HG03571 (cell line): ENCODE measurements around the gene RASGRF2.

ENCODE experiments used
- ATAC-seq: cut with Tn5 transposase; IDR thresholded peaks from one replicate; pipeline ENCODE4 v1.9.1; 2021; ENCODE audit not compliant: unreplicated experiment

Gene RASGRF2, protein sequence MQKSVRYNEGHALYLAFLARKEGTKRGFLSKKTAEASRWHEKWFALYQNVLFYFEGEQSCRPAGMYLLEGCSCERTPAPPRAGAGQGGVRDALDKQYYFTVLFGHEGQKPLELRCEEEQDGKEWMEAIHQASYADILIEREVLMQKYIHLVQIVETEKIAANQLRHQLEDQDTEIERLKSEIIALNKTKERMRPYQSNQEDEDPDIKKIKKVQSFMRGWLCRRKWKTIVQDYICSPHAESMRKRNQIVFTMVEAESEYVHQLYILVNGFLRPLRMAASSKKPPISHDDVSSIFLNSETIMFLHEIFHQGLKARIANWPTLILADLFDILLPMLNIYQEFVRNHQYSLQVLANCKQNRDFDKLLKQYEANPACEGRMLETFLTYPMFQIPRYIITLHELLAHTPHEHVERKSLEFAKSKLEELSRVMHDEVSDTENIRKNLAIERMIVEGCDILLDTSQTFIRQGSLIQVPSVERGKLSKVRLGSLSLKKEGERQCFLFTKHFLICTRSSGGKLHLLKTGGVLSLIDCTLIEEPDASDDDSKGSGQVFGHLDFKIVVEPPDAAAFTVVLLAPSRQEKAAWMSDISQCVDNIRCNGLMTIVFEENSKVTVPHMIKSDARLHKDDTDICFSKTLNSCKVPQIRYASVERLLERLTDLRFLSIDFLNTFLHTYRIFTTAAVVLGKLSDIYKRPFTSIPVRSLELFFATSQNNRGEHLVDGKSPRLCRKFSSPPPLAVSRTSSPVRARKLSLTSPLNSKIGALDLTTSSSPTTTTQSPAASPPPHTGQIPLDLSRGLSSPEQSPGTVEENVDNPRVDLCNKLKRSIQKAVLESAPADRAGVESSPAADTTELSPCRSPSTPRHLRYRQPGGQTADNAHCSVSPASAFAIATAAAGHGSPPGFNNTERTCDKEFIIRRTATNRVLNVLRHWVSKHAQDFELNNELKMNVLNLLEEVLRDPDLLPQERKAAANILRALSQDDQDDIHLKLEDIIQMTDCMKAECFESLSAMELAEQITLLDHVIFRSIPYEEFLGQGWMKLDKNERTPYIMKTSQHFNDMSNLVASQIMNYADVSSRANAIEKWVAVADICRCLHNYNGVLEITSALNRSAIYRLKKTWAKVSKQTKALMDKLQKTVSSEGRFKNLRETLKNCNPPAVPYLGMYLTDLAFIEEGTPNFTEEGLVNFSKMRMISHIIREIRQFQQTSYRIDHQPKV (N-terminal part only)

DNA sequence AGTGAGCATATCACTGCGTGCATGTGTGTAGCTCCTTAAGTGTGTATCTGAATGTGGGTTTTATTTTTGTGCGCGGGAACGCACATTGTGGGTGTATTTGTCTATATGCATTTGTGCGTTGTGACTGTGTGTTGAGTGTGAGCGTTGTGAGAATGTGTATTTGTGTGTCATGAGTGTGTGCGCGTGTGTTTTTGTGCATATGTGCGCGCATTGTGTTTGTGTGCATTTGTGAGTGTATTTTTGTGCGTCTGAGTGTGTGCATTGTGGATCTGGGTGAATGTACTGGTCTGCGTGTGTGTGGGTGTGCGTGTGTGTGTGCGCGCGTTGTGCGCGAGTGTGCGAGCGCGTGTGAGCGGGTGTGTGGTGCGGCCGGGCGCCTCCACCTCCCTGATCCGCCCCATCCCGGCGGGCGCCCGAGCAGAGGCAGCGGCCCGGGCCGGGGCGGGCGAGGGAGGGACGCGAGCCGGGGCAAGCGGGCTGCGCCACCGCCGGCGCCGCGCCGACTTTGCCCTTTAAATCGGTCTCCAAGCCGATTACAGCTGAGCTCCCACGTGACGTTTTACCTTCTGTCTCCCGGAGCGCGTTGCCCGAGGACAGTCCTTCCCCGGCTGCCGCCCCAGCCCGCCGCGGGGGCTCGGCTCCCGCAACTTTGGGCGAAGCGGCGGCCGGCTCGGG is at the start of gene RASGRF2:
TSS of gene RASGRF2 (plus strand) at position 596 of the 675 bp plus-strand sequence. CDS start 376 bp downstream, outside the sequence.
- ATAC-seq: no peak

DNA sequence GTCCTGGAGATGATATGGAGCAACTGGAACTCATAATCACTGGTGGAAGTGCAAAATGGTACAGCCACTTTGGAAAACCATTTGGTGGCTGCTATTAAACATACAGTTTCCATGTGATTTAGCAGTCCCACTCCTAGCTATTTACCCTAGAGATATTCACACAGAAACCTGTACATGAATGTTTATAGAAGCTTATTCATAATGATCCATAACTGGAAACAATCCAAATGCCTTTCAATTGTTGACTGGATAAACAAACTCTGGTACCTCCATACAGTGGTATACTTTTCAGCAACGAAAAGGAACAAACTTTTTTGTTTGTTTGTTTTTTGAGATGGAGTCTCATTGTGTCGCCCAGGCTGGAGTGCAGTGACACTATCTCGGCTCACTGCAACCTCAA is 47.7 kb upstream of the RASGRF2 start:
- no peak for ATAC-seq

DNA sequence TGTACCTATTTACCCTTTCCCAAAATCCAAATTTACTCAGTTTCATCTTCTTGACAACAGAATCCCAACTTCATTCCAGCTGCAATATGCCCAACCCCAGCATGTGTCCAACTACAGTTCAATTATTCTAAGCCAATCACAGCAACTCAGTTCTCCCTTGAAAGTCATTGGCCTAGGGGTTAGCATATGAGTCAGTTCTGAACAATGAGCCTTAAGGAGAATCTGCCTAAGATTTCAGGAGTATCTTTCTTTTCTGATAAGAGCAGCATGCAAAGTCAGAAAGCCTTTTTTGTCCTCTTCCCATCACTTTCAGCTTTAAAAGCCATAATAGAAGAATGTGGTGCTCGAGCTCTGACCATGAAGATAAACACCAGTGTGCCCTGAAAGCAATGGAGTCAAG is 44.4 kb upstream of the RASGRF2 start:
- no peak for ATAC-seq

DNA sequence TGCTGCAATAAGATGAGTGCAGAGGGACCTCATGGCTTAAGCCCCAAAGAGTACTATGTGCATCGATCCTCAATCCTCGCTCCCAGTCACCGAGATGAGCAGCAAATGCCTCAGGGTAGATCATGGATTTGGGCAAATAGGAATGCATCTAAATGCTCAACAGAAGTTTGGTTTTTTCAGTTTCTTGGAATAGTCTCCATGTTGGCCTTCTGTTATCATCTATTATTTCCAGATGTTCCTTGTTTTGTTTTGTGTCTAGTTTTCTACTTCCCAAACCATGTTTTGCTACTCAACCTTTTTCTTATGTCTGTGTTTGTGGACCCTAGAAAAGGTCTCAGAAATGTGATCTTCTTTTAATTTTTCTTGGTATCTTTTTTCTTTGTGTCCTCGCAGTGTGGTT is 43.5 kb upstream of the RASGRF2 start:
- ATAC-seq: no peak

DNA sequence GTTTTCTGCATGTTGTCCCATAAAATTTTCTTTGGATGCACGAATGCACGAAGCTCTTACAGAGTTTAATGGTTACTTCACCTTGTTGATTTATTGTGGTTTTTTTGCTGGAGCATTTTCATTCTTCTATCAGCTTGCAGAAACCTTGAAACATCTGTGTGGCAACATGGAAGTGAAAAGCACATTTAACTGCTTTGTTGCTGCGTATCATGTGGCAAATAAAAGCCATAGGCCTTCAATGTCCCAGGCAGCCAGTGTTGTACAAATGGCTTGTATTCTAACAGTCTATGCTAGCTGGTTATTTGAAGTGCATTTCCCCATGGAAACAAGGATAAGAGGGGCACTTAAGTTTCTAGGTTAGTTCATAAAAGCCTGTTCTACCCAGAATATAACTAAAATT is 42.5 kb upstream of the RASGRF2 start:
- no peak for ATAC-seq

DNA sequence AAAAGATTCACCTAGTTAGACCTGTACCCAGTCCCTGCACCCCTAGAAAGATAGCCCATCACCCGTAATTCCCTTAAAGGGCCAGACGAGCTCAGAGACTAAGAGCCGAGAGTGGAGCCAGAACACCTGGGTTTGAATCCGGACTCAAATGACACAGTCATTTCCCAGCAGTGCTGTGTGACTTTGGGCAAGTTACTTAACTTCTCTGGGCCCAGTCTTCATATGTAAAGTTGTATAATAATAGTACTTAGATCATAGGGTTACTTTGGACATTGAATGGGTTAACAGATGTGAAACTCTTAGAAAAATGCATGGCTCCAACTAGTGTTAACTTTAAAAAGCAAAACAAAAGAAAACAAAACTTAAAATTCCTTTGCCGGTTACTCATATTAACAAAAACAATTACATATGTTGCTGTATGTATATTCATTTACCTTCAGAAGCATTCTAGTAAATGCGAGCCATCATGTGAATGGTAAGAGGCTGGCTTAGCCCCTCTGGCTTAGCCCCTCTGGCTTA is 40.4 kb upstream of the RASGRF2 start:
- ATAC-seq: no peak

DNA sequence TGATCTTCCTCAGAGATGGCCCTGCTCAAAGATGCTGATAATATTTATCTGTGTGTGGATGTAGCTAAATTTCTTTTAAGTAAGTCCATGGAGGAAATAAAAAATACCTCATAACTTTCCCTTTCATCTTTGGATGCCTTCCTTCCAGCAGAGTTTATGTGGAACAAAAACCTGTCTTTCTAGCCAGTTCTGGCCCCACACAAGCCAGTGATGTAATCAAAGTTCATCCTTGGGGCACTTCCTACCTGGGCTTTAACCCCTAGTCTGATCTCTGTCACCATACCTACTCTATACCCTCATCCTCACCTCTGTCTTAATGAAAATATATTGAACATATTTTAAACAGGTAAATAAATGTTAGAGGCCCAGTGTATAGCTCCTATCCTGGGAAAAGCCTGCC is 39.8 kb upstream of the RASGRF2 start:
- no peak for ATAC-seq

DNA sequence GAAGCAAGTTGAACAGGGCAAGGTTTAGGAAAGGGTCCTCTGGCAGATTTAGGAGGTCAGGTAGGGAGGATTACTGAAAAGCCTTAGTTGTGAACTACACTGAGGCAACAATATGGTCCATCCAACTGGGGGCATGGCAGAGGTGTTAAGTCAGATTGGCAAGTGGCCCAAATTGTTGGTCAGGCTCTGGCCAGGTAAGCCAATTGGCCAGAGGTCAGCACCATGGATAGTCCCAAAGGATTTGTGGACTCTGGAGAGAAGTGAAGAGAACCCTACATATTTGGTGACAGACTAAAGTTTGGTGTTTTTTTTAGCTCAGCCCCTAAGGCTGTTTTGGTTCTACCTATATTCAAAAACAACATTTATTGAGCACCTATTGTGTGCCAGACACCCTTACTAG is 39.1 kb upstream of the RASGRF2 start:
- ATAC-seq: no peak

DNA sequence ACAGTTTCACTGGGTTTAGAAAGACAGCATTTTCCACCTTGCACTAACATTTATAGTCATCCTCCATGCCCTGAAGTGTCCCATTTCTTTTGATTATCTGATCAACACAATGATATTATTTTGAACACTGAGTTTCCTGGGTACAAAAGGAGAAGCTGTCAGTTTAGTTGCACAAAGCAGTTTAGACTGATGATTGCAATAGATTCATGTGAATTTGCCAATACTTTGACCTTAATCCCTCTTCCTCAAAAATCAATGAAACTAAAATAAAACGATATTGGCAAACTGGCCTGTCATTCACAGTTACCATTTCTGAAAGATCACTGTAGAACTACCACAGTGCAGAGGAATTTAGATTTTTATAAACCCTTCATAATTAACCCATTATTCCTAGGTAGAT is 34.2 kb upstream of the RASGRF2 start:
- no peak for ATAC-seq

DNA sequence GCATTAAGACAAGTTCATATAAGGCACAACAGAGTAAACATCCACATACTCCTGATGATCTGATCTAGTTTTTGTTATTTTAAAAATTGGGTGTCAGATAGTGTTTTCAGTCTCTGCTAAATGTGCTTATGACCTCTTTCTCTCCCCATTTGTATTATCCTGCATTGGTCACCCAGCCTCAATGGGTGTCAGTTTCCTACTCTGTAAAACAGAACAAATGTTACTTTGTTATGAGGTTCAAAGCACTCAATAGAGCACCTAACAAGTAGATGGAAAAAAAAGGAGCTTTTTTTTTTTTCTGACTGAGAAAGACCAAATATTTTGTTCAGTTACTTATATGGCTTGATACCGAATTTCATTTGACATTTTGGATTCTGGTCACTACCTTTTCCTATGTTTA is 33.6 kb upstream of the RASGRF2 start:
- no peak for ATAC-seq

DNA sequence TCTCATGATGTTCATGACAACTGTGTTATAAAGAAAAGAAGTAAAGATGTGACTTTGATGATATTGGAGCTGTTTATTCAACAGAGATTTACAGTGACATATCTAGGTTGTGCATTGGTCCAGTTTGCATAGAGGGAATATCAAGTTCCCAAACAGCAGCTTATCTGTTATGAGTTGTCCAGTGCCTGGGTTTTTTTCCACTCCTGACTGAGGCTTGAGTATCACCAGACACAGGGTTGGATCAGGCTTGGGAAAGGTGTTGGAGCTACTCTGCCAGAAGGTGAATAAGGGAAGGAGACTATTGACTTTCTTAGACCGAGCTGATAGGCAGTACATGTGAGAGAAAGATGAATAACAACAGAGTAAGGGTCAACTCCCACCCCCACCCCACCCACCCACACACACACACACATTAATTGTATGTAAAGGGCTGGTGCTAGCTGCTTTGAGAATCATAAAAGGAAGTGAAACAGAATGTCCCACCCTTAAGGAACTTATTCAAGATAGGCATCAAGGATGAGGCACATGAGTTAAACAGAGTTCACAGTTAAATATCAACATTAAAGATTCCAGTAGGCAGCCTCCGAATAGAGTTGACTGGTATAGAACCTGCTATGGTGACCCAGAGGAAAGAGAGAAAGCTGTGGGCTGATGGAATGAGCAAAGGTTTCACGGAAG is 33.0 kb upstream of the RASGRF2 start:
- no peak for ATAC-seq

DNA sequence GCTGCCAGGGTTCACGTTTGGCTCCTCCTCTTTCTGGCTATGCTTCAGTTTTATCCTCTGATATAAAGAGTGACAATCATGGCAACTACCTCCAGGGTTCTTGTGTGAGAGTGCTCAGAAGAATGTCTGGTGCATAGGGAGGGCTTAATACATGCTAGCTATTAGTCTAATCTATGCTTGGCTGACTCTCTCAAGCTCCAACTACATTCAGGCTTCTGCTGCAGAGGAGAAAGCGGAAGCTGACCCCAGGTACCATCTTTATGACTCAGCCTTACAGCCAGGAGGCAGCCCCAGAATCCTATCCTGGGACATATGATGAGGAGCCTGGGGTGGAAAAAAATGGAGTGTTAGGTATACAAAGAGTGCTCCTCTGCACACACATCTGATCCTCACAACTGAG is 32.1 kb upstream of the RASGRF2 start:
- ATAC-seq: peak; percentile 59

DNA sequence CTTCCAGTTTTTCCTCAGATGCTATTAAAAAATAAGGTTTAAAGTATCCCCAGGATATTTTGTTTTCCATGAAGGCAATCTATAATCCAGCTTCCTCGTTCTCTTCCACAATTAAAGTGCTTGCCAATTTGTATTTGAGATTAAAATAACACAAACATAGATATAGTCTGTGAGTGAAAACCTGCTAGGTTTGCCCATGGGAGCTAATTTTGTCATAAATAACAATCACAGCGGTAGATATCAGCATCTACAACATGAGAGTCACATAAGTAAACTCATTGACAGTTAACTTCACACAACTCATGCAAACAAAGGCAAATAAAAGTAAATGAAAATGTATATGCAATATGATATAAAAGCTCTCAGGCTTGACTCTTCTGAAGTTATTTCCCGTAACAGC is 29.2 kb upstream of the RASGRF2 start:
- ATAC-seq: no peak

DNA sequence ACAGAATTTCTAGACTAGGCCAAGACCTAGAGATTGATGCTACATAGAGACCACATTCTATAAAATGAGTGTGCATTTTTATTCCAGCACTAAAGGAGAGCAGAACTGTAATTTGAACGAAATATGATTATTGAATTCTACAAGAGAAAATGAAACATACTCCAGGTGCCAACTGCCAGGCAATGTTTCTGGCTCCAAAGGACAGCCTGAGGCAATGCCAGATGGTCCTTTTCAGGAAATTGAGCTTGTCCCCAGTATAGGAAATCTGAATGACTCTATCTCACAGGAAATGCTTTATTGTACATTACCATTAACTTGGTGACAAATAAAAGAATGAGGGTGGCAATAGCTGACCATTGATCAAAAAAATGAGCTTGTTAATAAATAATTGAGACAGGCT is 28.8 kb upstream of the RASGRF2 start:
- no peak for ATAC-seq

DNA sequence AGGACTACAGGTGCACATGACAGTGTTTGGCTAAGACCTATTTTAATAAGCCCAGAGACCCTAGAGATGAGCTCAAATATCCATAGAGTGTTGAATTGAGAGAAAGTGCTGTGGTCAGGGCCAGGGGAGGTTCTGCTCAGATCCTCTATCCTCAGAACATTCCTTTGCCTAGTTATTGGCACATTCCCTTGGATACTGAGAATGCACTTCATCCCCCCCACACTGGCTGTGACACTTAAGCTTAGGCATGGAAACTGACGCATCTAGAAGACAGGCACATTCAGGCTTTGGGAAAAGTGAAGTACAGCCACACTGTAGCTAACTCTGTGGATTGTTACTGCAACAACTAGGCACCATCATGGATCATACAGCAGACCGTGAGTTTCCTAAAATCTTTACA is 27.1 kb upstream of the RASGRF2 start:
- no peak for ATAC-seq

DNA sequence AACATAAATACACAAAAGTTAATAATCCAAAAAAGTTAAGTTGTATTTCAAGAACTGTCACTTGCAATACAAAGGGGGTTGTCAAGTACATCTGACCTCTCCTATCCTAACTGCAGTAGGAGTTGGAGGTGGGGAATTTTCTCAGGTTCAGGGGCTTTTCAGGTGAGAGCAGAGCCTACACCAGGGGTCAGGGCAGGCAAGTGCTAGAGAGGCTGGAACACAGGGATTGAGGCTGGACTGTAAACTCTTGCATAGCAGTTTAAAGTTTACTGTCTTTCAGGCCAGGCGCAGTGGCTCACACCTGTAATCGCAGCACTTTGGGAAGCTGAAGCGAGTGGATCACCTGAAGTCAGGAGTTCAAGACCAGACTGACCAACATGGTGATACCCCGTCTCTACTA is 25.4 kb upstream of the RASGRF2 start:
- ATAC-seq: no peak

DNA sequence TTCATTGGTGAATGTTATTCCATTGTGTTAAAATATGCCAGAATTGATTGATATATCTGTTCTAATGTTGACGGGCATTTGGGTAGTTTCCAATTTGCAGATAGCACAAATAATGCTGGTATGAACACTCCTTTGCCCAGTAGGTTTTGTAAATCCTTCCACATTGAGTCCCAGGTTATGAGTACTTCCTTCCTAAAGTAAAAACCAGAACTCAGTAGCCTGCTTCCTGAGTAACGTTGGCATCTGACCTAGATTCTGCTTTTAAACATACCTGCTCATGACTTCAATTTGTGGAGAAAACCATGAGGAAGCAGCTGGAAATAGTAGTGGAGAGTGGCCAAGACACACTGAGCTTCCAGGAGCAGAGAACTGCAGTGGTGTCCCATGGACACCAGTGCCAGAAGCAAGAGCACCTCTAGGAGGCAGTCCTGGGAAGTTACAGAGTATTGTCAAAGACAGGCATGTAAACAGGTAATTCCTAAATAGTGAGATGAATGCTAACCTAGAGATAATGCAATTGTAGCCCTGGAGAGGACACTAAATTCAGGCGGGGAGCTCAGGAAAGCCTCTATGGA is 24.3 kb upstream of the RASGRF2 start:
- no peak for ATAC-seq

DNA sequence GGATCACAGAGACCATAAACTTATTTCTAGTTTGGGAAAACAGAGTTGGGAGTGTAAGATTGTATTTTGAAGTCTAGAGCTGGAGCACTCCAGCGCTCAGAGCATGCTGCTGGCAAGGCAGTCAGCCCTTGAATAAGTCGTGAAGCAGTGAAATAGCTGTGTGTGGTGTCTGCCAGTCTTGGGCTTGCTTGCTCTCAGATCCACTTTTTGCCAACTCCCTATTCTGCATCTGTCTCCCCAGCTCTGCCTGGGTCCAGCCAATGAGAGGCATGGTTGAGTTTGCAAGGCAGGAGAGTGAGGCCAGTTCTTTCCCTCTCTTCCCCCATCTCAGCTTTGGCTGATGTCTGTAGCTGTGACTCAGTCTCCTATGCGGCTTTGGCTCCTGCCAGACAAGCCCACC is 23.3 kb upstream of the RASGRF2 start:
- ATAC-seq: no peak

DNA sequence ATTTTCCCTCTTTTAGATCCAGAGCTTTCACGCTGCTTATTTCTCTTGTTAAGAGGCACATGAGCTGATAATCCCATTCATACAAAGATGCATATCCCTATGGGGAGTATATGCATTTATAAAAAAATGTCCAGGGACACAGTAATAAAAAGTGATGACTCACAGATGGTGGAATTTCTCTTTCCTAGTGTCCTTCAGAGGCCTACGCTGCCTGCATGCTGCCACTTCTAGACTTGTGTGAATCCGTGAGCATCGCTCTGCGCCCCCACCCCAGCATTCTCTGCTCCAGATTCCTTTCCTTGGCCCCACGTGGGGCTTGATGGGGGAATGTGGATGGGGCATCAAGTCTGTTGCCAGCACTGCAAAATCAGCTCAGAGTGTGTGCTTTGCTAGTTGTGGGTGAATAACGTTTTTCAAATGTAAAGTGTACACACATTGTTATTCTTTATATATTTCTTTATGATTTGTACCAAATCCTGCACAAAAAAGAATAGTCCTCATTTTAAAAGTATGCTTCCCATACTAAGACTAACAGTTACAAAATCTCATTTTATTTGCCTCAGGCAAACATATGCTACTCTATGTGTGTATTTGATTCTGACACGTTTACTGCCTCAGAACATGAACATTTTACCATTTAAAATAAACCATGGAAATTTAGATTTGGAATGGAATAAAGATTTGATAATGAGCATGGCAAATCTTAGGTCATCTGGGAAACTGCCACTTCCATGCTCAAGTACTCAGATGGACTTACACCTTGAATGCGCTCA is 22.4 kb upstream of the RASGRF2 start:
- ATAC-seq: no peak
